Measurements from ENCODE around the gene NPY.

NPY gene

GRCh38 chr7:24339575-24339974 is 55.6 kb downstream of the NPY start:
- no peak overlapping the region for H3K4me3 ChIP-seq (ENCODE audit: low read depth, low read length)
- H3K36me3 ChIP-seq (ENCODE audit: control insufficient read depth, insufficient read depth, low read length) = no peaks in the 10 kb centered on the region
- no peaks in the 10 kb centered on the region for H3K79me2 ChIP-seq
- no peak overlapping the region for H3K4me2 ChIP-seq (ENCODE audit: low read length)
- H3K9ac ChIP-seq = no peak overlapping the region
- H3K9me3 ChIP-seq (ENCODE audit: control insufficient read depth, low read length) = no peaks in the 10 kb centered on the region
- H3K4me1 ChIP-seq = no peaks in the 10 kb centered on the region
- no peaks in the 10 kb centered on the region for H3K27me3 ChIP-seq (ENCODE audit: control insufficient read depth, insufficient read depth, low read length)
- TF ChIP-seq CTCF (IDR thresholded peaks at IDR 0.05) = no peak
- no peak overlapping the region for H3K27ac ChIP-seq
- no peak overlapping the region for H2AFZ ChIP-seq

GRCh38 chr7:24340727-24341126 is 56.7 kb downstream of the NPY start:
- no peaks in the 10 kb centered on the region for H3K4me1 ChIP-seq

More at GRCh38 chr7:24340727-24341126, 56.7 kb downstream of the NPY start:
- no peak overlapping the region for H3K9ac ChIP-seq
- no peaks in the 10 kb centered on the region for H3K79me2 ChIP-seq
- no peak for TF ChIP-seq CTCF (IDR thresholded peaks at IDR 0.05)
- no peaks in the 10 kb centered on the region for H3K27me3 ChIP-seq (ENCODE audit: control insufficient read depth, insufficient read depth, low read length)
- H3K4me3 ChIP-seq (ENCODE audit: low read depth, low read length) = no peak overlapping the region
- no peaks in the 10 kb centered on the region for H3K36me3 ChIP-seq (ENCODE audit: control insufficient read depth, insufficient read depth, low read length)
- no peak overlapping the region for H2AFZ ChIP-seq
- no peak overlapping the region for H3K27ac ChIP-seq
- H3K9me3 ChIP-seq (ENCODE audit: control insufficient read depth, low read length) = no peaks in the 10 kb centered on the region
- H3K4me2 ChIP-seq (ENCODE audit: low read length) = no peak overlapping the region
